Osteoblast (primary cell): ENCODE measurements around the gene SLITRK1. TPM values are rescaled to one million over a fixed set of nuclear protein-coding genes. Genes with fewer than 3 reads are reported as not detected.

ENCODE experiments used
- DNase-seq: peaks from one replicate; pipeline ENCODE4 v3.0.0; 2011; ENCODE audit warnings: low spot score, mixed read lengths; ENCODE audit not compliant: insufficient read length; ENCODE audit errors: missing footprints
- H2AFZ ChIP-seq: 2 replicates; pipeline ENCODE4 v1.6.0; 2011; ENCODE audit warnings: mild to moderate bottlenecking, low read length
- H3K27ac ChIP-seq: 2 replicates; pipeline ENCODE4 v1.5.1; 2011; ENCODE audit warnings: mild to moderate bottlenecking, low read depth, low read length, moderate library complexity
- H3K27me3 ChIP-seq: 2 replicates; pipeline ENCODE4 v1.6.0; 2012; ENCODE audit warnings: mild to moderate bottlenecking, control low read depth, inconsistent platforms, low read length, moderate library complexity; ENCODE audit not compliant: insufficient read depth
- H3K36me3 ChIP-seq: 2 replicates; pipeline ENCODE4 v1.5.1; 2011; ENCODE audit warnings: mild to moderate bottlenecking, low read length, control low read depth, moderate library complexity; ENCODE audit not compliant: insufficient read depth
- H3K4me1 ChIP-seq: 2 replicates; pipeline ENCODE4 v1.5.1; 2011; ENCODE audit warnings: mild to moderate bottlenecking, low read length, control low read depth, moderate library complexity; ENCODE audit not compliant: insufficient read depth
- H3K4me2 ChIP-seq: 2 replicates; pipeline ENCODE4 v1.6.0; 2011; ENCODE audit warnings: mild to moderate bottlenecking, low read length; ENCODE audit not compliant: insufficient read depth
- H3K4me3 ChIP-seq: fragments of 200-600 bp; sonication (generic); 3 replicates; pipeline ENCODE4 v1.5.1; 2012; ENCODE audit warnings: mild to moderate bottlenecking, low read length, inconsistent platforms; ENCODE audit not compliant: insufficient read depth
- H3K79me2 ChIP-seq: 2 replicates; pipeline ENCODE4 v1.6.0; 2012; ENCODE audit warnings: mild to moderate bottlenecking, low read length, control low read depth, inconsistent platforms; ENCODE audit not compliant: insufficient read depth
- H3K9me3 ChIP-seq: 2 replicates; pipeline ENCODE4 v1.5.1; 2011; ENCODE audit warnings: low read depth, low read length, control low read depth
- H4K20me1 ChIP-seq: 2 replicates; pipeline ENCODE4 v1.6.0; 2012; ENCODE audit warnings: mild to moderate bottlenecking, low read length, control low read depth; ENCODE audit not compliant: insufficient read depth
- CTCF ChIP-seq: IDR thresholded peaks from 2 replicates; pipeline ENCODE4 v1.5.1; 2011; ENCODE audit warnings: mild to moderate bottlenecking, low read depth, low read length, moderate library complexity; ENCODE audit errors: extremely low read depth
- total RNA-seq: library from RNA; depleted of rRNA; stranded (reverse); fragments of >200 nt; gene quantifications from 2 replicates; pipeline ENCODE4 v1.2.3, GENCODE V29; 2012

SLITRK1 gene
- total RNA-seq, 1 donor: not detected

- Histone ChIP-seq H3K4me3 (no peak overlapping the region), H3K9me3 (no peaks in the 10 kb centered on the region), H3K4me2 (no peak overlapping the region), H3K4me1 (no peaks in the 10 kb centered on the region), H3K36me3 (no peaks in the 10 kb centered on the region), H3K27me3 (no peaks in the 10 kb centered on the region), H3K27ac (no peak overlapping the region), H4K20me1 (no peaks in the 10 kb centered on the region), H2AFZ (no peak overlapping the region), H3K79me2 (no peaks in the 10 kb centered on the region)
- DNase-seq: no peak
- no peak for TF ChIP-seq CTCF
Observed at GRCh38 chr13:83831796-83832195, 50.5 kb downstream of the SLITRK1 start.

DNA sequence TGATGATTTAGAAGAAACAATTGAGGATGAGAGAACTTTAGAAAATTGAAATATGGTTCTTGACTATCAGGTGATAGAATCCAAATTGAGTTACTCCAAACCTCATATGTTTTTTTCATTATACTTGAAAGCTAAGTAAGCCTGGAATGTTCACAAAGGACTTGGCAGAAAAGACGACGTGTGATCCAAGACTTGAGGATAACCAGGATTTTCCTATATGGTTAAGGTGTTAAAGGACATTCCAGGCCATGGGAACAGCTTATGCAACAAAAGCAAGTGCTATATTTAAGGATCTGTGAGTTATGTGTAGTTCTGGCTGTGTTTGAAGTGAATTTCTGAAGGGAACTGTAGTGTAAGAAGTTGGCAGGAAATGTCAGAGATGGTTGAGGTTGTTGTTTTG is 52.5 kb downstream of the SLITRK1 start:
- Histone ChIP-seq H3K4me1 (no peaks in the 10 kb centered on the region), H4K20me1 (no peaks in the 10 kb centered on the region), H3K4me2 (no peak overlapping the region), H3K27ac (no peak overlapping the region), H3K36me3 (no peaks in the 10 kb centered on the region), H3K4me3 (no peak overlapping the region), H2AFZ (peak overlapping the region; percentile 29), H3K27me3 (no peaks in the 10 kb centered on the region), H3K79me2 (no peaks in the 10 kb centered on the region), H3K9me3 (no peaks in the 10 kb centered on the region)
- no peak for DNase-seq
- no peak for TF ChIP-seq CTCF

GRCh38 chr13:83827338-83827737 is 54.9 kb downstream of the SLITRK1 start:
- TF ChIP-seq CTCF: no peak
- H3K79me2 ChIP-seq: no peaks in the 10 kb centered on the region
- no peak overlapping the region for H3K27ac ChIP-seq
- H4K20me1 ChIP-seq: no peaks in the 10 kb centered on the region
- H3K4me2 ChIP-seq: no peak overlapping the region
- H2AFZ ChIP-seq: no peak overlapping the region
- peak; percentile 19 for DNase-seq
- H3K4me1 ChIP-seq: no peaks in the 10 kb centered on the region
- H3K4me3 ChIP-seq: no peak overlapping the region
- H3K27me3 ChIP-seq: no peaks in the 10 kb centered on the region
- peaks cover 7% of the 10 kb centered on the region for H3K9me3 ChIP-seq
- no peaks in the 10 kb centered on the region for H3K36me3 ChIP-seq
